Esophagus (tissue), 2 donors: Measurements from ENCODE around the gene SRSF4. TPM values are rescaled to one million over a fixed set of nuclear protein-coding genes. Genes with fewer than 3 reads are reported as not detected.
A peak's percentile ranks its signal among the peaks of the same experiment; 100 is the strongest.

ENCODE experiments used
- H3K27ac ChIP-seq, 2 donors: one replicate each; pipeline ENCODE4 v1.5.1; 2013; ENCODE audit warnings: low read depth in 2 of 2, mild to moderate bottlenecking in 2 of 2, inconsistent platforms in 1 of 2, low read length in 1 of 2, moderate library complexity in 1 of 2
- H3K27me3 ChIP-seq, 2 donors: one replicate each; pipeline ENCODE4 v1.6.1; 2013; ENCODE audit warnings: low read length in 2 of 2, control low read depth in 1 of 2, mild to moderate bottlenecking in 1 of 2; ENCODE audit not compliant: insufficient read depth in 2 of 2, control insufficient read depth in 1 of 2
- H3K36me3 ChIP-seq, 2 donors: one replicate each; pipeline ENCODE4 v1.6.1; 2013; ENCODE audit warnings: low read length in 1 of 2; ENCODE audit not compliant: control insufficient read depth in 2 of 2, insufficient read depth in 2 of 2
- H3K4me1 ChIP-seq, 2 donors: one replicate each; pipeline ENCODE4 v1.6.1; 2013; ENCODE audit warnings: low read length in 1 of 2; ENCODE audit not compliant: control insufficient read depth in 2 of 2, insufficient read depth in 2 of 2
- H3K4me3 ChIP-seq, 2 donors: one replicate each; pipeline ENCODE4 v1.5.1; 2013; ENCODE audit warnings: low read length in 2 of 2, mild to moderate bottlenecking in 2 of 2, low read depth in 1 of 2, moderate library complexity in 1 of 2
- H3K9me3 ChIP-seq, 2 donors: one replicate each; pipeline ENCODE4 v1.6.1; 2013; ENCODE audit warnings: mild to moderate bottlenecking in 2 of 2, low read depth in 1 of 2, low read length in 1 of 2, moderate library complexity in 1 of 2; ENCODE audit not compliant: control insufficient read depth in 2 of 2, insufficient read depth in 1 of 2
- WGBS, 2 donors: extraction: QIAGEN DNeasy Blood & Tissue Kit; methylation state at CpG; one replicate each; pipeline ENCODE4 v1.1.7; 2013; 5-methylcytosine and 5-hydroxymethylcytosine counted together
- polyA plus RNA-seq, 2 donors: library from polyadenylated mRNA; stranded (reverse); fragments of 200-250 nt; gene quantifications; one replicate each; pipeline ENCODE4 v1.2.3, GENCODE V29; 2013
- donor health status: healthy with polysubstance abuse.
- donor health status: Bipolar disorder and iron deficiency.

Gene SRSF4
- polyA plus RNA-seq, 2 donors, result 50.8 to 71.0 TPM

GRCh38 chr1:29221296-29221695 lies 39.6 kb upstream of the SRSF4 start:
- Histone ChIP-seq H3K27me3 (no peaks in the 10 kb centered on the region), H3K9me3 (no peaks in the 10 kb centered on the region), H3K4me3 (no peak overlapping the region), H3K4me1 (no peaks in the 10 kb centered on the region), H3K36me3 (no peaks in the 10 kb centered on the region), H3K27ac (no peak overlapping the region)
- 94% methylated on average over 3 of the region's 3 CpGs for WGBS, 2 donors

GRCh38 chr1:29218223-29218622 lies 36.5 kb upstream of the SRSF4 start:
- Histone ChIP-seq H3K9me3 (no peaks in the 10 kb centered on the region), H3K4me3 (no peak overlapping the region), H3K36me3 (peaks cover 0 to 7% of the 10 kb centered on the region in 2 donors), H3K27me3 (no peaks in the 10 kb centered on the region), H3K4me1 (no peaks in the 10 kb centered on the region), H3K27ac (no peak overlapping the region)
- WGBS, 2 donors, result 72 to 98% methylated on average over 2 of the region's 2 CpGs

GRCh38 chr1:29217633-29218032 lies 35.9 kb upstream of the SRSF4 start:
- no peaks in the 10 kb centered on the region for H3K4me1 ChIP-seq
- H3K27me3 ChIP-seq, result no peaks in the 10 kb centered on the region
- no peaks in the 10 kb centered on the region for H3K9me3 ChIP-seq
- WGBS, 2 donors, result 92 to 94% methylated on average over 2 of the region's 2 CpGs
- no peak overlapping the region for H3K4me3 ChIP-seq
- H3K27ac ChIP-seq, result no peak overlapping the region
- H3K36me3 ChIP-seq, result peaks cover 0 to 9% of the 10 kb centered on the region in 2 donors

- Histone ChIP-seq H3K36me3 (peaks cover 4 to 13% of the 10 kb centered on the region in 2 donors), H3K27ac (no peak overlapping the region), H3K4me1 (no peaks in the 10 kb centered on the region), H3K27me3 (no peaks in the 10 kb centered on the region), H3K4me3 (no peak overlapping the region), H3K9me3 (no peaks in the 10 kb centered on the region)
- 90 to 92% methylated on average over 5 of the region's 5 CpGs for WGBS, 2 donors
Observed at GRCh38 chr1:29213055-29213454, 31.4 kb upstream of the SRSF4 start.

GRCh38 chr1:29211086-29212030 lies 29.7 kb upstream of the SRSF4 start:
- H3K27me3 ChIP-seq, result no peaks in the 10 kb centered on the region
- no peak overlapping the region for H3K27ac ChIP-seq
- H3K36me3 ChIP-seq, result peaks cover 8 to 17% of the 10 kb centered on the region in 2 donors
- no peak overlapping the region for H3K4me3 ChIP-seq
- no peaks in the 10 kb centered on the region for H3K9me3 ChIP-seq
- H3K4me1 ChIP-seq, result no peaks in the 10 kb centered on the region
- WGBS, 2 donors, result 83 to 90% methylated on average over 12 of the region's 12 CpGs

GRCh38 chr1:29210278-29211085 lies 28.8 kb upstream of the SRSF4 start:
- peaks cover 9 to 14% of the 10 kb centered on the region in 2 donors for H3K36me3 ChIP-seq
- 69 to 72% methylated on average over 7 of the region's 7 CpGs for WGBS, 2 donors
- no peaks in the 10 kb centered on the region for H3K27me3 ChIP-seq

GRCh38 chr1:29209173-29209572 lies 27.5 kb upstream of the SRSF4 start:
- Histone ChIP-seq H3K27me3 (no peaks in the 10 kb centered on the region), H3K4me1 (no peaks in the 10 kb centered on the region), H3K4me3 (no peak overlapping the region), H3K9me3 (no peaks in the 10 kb centered on the region), H3K27ac (no peak overlapping the region), H3K36me3 (peaks cover 9 to 15% of the 10 kb centered on the region in 2 donors)
- 81 to 82% methylated on average over 5 of the region's 5 CpGs for WGBS, 2 donors

More at GRCh38 chr1:29210278-29211085, 28.8 kb upstream of the SRSF4 start:
- Histone ChIP-seq H3K4me3 (no peak overlapping the region), H3K9me3 (no peaks in the 10 kb centered on the region), H3K4me1 (no peaks in the 10 kb centered on the region), H3K27ac (no peak overlapping the region)

GRCh38 chr1:29208442-29208841 lies 26.7 kb upstream of the SRSF4 start:
- H3K27ac ChIP-seq, result no peak overlapping the region
- no peaks in the 10 kb centered on the region for H3K27me3 ChIP-seq
- no peaks in the 10 kb centered on the region for H3K9me3 ChIP-seq
- H3K4me1 ChIP-seq, result no peaks in the 10 kb centered on the region
- H3K36me3 ChIP-seq, result peaks cover 9 to 13% of the 10 kb centered on the region in 2 donors
- WGBS, 2 donors, result 67 to 79% methylated on average over 4 of the region's 4 CpGs
- no peak overlapping the region for H3K4me3 ChIP-seq

- H3K27me3 ChIP-seq, result no peaks in the 10 kb centered on the region
- H3K4me3 ChIP-seq, result no peak overlapping the region
- no peaks in the 10 kb centered on the region for H3K4me1 ChIP-seq
- no peaks in the 10 kb centered on the region for H3K9me3 ChIP-seq
- peak overlapping the region; percentile 70 to 79 for H3K27ac ChIP-seq
- WGBS, 2 donors, result 18 to 23% methylated on average over 14 of the region's 14 CpGs
- H3K36me3 ChIP-seq, result peaks cover 5 to 10% of the 10 kb centered on the region in 2 donors
Observed at GRCh38 chr1:29202584-29203340, 21.1 kb upstream of the SRSF4 start.
